Panc1 (cell line): ENCODE data around the gene RXRB. TPM values are rescaled to one million over a fixed set of nuclear protein-coding genes. Genes with fewer than 3 reads are reported as not detected.
A peak's percentile ranks its signal among the peaks of the same experiment; 100 is the strongest.

Experiments used
- ATAC-seq: fragments of 200-7000 bp; cut with Tn5 transposase; 2 replicates; pipeline ENCODE4 v1.9.1; 2020; ENCODE audit warnings: mild to moderate bottlenecking, moderate library complexity
- BruUV-seq: library from RNA; stranded (reverse); fragments of 400-500 nt; replicated peaks from 2 replicates; lab custom pipeline; 2021; lab: Mats Ljungman, UMichigan
- CTCF ChIA-PET: fragments of 300-600 bp; sonication (Branson Sonifier 250); formaldehyde crosslinking; loops from one replicate; lab custom pipeline; 2022; ENCODE audit warnings: antibody characterized with exemption; lab: Charles Lee
- POLR2A ChIA-PET: fragments of 300-600 bp; sonication (Branson Sonifier 250); formaldehyde crosslinking; loops from one replicate; lab custom pipeline; 2022; ENCODE audit warnings: antibody characterized with exemption; lab: Charles Lee
- DNase-seq: peaks from one replicate; pipeline ENCODE4 v3.0.0-alpha.2; 2010; ENCODE audit warnings: low read depth, low spot score
- H3K27ac ChIP-seq: 2 replicates; pipeline ENCODE4 v1.5.1; 2011; ENCODE audit warnings: mild to moderate bottlenecking, low read length, inconsistent platforms
- H3K27me3 ChIP-seq: fragments of 200-500 bp; sonication (Bioruptor generic); 2 replicates; pipeline ENCODE4 v1.6.0; 2014; ENCODE audit warnings: low read length, inconsistent platforms; ENCODE audit not compliant: control insufficient read depth, insufficient read depth
- H3K36me3 ChIP-seq: fragments of 200-500 bp; sonication (Bioruptor generic); 2 replicates; pipeline ENCODE4 v1.5.1; 2014; ENCODE audit warnings: inconsistent platforms, mild to moderate bottlenecking, low read length, moderate library complexity; ENCODE audit not compliant: control insufficient read depth, insufficient read depth
- H3K4me1 ChIP-seq: 2 replicates; pipeline ENCODE4 v1.5.1; 2011; ENCODE audit warnings: inconsistent platforms, mild to moderate bottlenecking, low read length, moderate library complexity; ENCODE audit not compliant: control insufficient read depth, insufficient read depth
- H3K4me3 ChIP-seq, 2 experiments: 2 replicates each; pipeline ENCODE4 v1.5.1; 2011 to 2012; ENCODE audit warnings: low read depth in 2 of 2, low read length in 2 of 2, mild to moderate bottlenecking in 2 of 2, inconsistent platforms in 1 of 2, moderate library complexity in 1 of 2
- H3K9me3 ChIP-seq: fragments of 200-500 bp; sonication (Bioruptor generic); 2 replicates; pipeline ENCODE4 v1.5.1; 2014; ENCODE audit warnings: low read depth, mild to moderate bottlenecking, inconsistent platforms, low read length, moderate library complexity; ENCODE audit not compliant: control insufficient read depth, insufficient read depth
- CTCF ChIP-seq: fragments of 450-650 bp; IDR thresholded peaks from 2 replicates; pipeline ENCODE4 v1.5.1; 2017; ENCODE audit warnings: mild to moderate bottlenecking
- POLR2AphosphoS5 ChIP-seq: IDR thresholded peaks from 2 replicates; pipeline ENCODE4 v1.6.1; 2012; ENCODE audit warnings: mild to moderate bottlenecking, low read depth, low read length, moderate library complexity
- REST ChIP-seq, 2 experiments: IDR thresholded peaks; 2 replicates each; pipeline ENCODE4 v1.6.1; 2011 to 2012; ENCODE audit warnings: low read depth in 2 of 2, control low read depth in 1 of 2, low read length in 1 of 2, mild to moderate bottlenecking in 1 of 2, moderate library complexity in 1 of 2; ENCODE audit not compliant: insufficient read depth in 1 of 2
- SIN3A ChIP-seq: IDR thresholded peaks from 2 replicates; pipeline ENCODE4 v1.6.1; 2012; ENCODE audit warnings: low read depth, mild to moderate bottlenecking, low read length, moderate library complexity, borderline replicate concordance; ENCODE audit not compliant: insufficient read depth
- TCF7L2 ChIP-seq: IDR thresholded peaks from 2 replicates; pipeline ENCODE4 v1.6.1; 2011; ENCODE audit warnings: mild to moderate bottlenecking, low read depth, low read length, inconsistent platforms
- in situ Hi-C: cut with HindIII; loops from 2 replicates; pipeline ENCODE4 v1.10.0; 2016; ENCODE audit warnings: low sequenced_read_pairs, low pct_unique_long_range_greater_than_20kb
- intact Hi-C: fragments of 100-400 bp; cut with micrococcal nuclease; formaldehyde crosslinking; loops from one replicate; pipeline ENCODE4 v1.10.0; 2022; ENCODE audit not compliant: unreplicated experiment
- total RNA-seq: library from RNA; stranded (reverse); gene quantifications from one replicate; pipeline ENCODE4 v1.2.1, GENCODE V29; 2021; ENCODE audit not compliant: unreplicated experiment

The RXRB gene
- total RNA-seq, 1 experiment from 2014 or later, result 27.4 TPM

GRCh38 chr6:33199687-33200218 is 712 bp downstream of the RXRB start:
- Histone ChIP-seq H3K9me3 (no peaks in the 10 kb centered on the region), H3K36me3 (peaks cover 19% of the 10 kb centered on the region), H3K27me3 (no peaks in the 10 kb centered on the region), H3K27ac (peak overlapping the region; percentile 93), H3K4me3 (peak overlapping the region; percentile 68 to 100), H3K4me1 (peaks cover 32% of the 10 kb centered on the region)
- ChIA-PET POLR2A (interaction anchor here (0.6 to 0.7 kb wide), 4 partner anchors 41 to 182 kb away, joined by 8 to 15 read pairs (median 10); partner anchors contain the start of genes RPS18 and VPS52), CTCF (interaction anchor here (0.7 kb wide), 1 partner anchor 287 kb away, joined by 4 read pairs; no protein-coding TSS in a partner anchor)
- intact Hi-C loops, result no loop called here
- TF ChIP-seq POLR2AphosphoS5 (no peak), TCF7L2 (no peak), SIN3A (peak; percentile 88; the same call in 1 of the 2 replicates), CTCF (no peak), REST (IDR thresholded peaks at IDR 0.05; ENCODE audit: insufficient read depth in 1 of 2, low read depth in 2 of 2, low read length in 1 of 2) (no peak)
- BruUV-seq, result TSS peak; percentile 52
- in situ Hi-C loops, result no loop called here
- ATAC-seq, result peak; percentile 61
- no peak for DNase-seq

GRCh38 chr6:33198853-33199436 is 1.5 kb downstream of the RXRB start:
- Histone ChIP-seq H3K4me1 (peaks cover 27% of the 10 kb centered on the region), H3K9me3 (no peaks in the 10 kb centered on the region), H3K27me3 (no peaks in the 10 kb centered on the region), H3K4me3 (peak overlapping the region; percentile 68 to 100), H3K27ac (no peak overlapping the region; the same call in 1 of the 2 replicates), H3K36me3 (peaks cover 21% of the 10 kb centered on the region)
- in situ Hi-C loops (no loop called here), intact Hi-C loops (no loop called here)
- DNase-seq (no peak), ATAC-seq (no peak)
- TF ChIP-seq SIN3A, result no peak
- TF ChIP-seq TCF7L2, result no peak
- TF ChIP-seq CTCF, result no peak
- no peak for TF ChIP-seq REST (IDR thresholded peaks at IDR 0.05; ENCODE audit: insufficient read depth in 1 of 2, low read depth in 2 of 2, low read length in 1 of 2)
- no peak for TF ChIP-seq POLR2AphosphoS5
- POLR2A ChIA-PET, result interaction anchor here (0.6 to 0.7 kb wide), 2 partner anchors 10 to 26 kb away, joined by 3 to 9 read pairs; no protein-coding TSS in a partner anchor
- BruUV-seq, result no TSS peak
- CTCF ChIA-PET, result no interaction called here
